Vagina (tissue), 2 donors: Measurements from ENCODE around the gene NKPD1. TPM values are rescaled to one million over a fixed set of nuclear protein-coding genes. Genes with fewer than 3 reads are reported as not detected.
A peak's percentile ranks its signal among the peaks of the same experiment; 100 is the strongest.

Experiments
- DNase-seq, 2 donors: peaks; one replicate each; pipeline ENCODE4 v3.0.0-alpha.2; 2017; ENCODE audit errors: extremely low spot score in 2 of 2
- H3K27ac ChIP-seq: fragments of 200-600 bp; sonication (generic); one replicate; pipeline ENCODE4 v1.5.1; 2019
- H3K27me3 ChIP-seq: fragments of 200-600 bp; sonication (generic); one replicate; pipeline ENCODE4 v1.5.1; 2019
- H3K36me3 ChIP-seq, 2 donors: fragments of 200-600 bp; sonication (generic); one replicate each; pipeline ENCODE4 v1.5.1; 2017 to 2019
- H3K4me1 ChIP-seq: fragments of 200-600 bp; sonication (generic); one replicate; pipeline ENCODE4 v1.5.1; 2019
- H3K4me3 ChIP-seq, 2 donors: fragments of 200-600 bp; sonication (generic); 1 replicate in 1 of 2; 2 replicates in 1 of 2; pipeline ENCODE4 v1.5.1; 2016 to 2019
- H3K9me3 ChIP-seq: fragments of 200-600 bp; sonication (generic); one replicate; pipeline ENCODE4 v1.5.1; 2019
- CTCF ChIP-seq, 3 experiments: fragments of 450-650 bp in 2 of 3; fragments of 200-600 bp in 1 of 3; sonication (generic) in 1 of 3; IDR thresholded peaks; one replicate each; pipeline ENCODE4 v1.5.1; 2017 to 2019; ENCODE audit warnings: antibody characterized with exemption in 3 of 3, mild to moderate bottlenecking in 2 of 3, moderate library complexity in 2 of 3
- POLR2A ChIP-seq, 2 donors: fragments of 450-650 bp; IDR thresholded peaks; one replicate each; pipeline ENCODE4 v1.6.1; 2017; ENCODE audit warnings: antibody characterized with exemption in 2 of 2, mild to moderate bottlenecking in 2 of 2, moderate library complexity in 2 of 2
- POLR2AphosphoS5 ChIP-seq, 2 donors: sonication (generic); formaldehyde crosslinking; IDR thresholded peaks; one replicate each; pipeline ENCODE4 v1.9.0; 2017; ENCODE audit warnings: antibody characterized with exemption in 2 of 2, mild to moderate bottlenecking in 2 of 2, low read depth in 1 of 2; ENCODE audit not compliant: insufficient read depth in 1 of 2
- intact Hi-C: fragments of 100-400 bp; cut with DNase I; formaldehyde crosslinking; loops from one replicate; pipeline ENCODE4 v1.15.1; 2023
- total RNA-seq: library from RNA; depleted of rRNA; stranded (reverse); fragments of >200 nt; gene quantifications from one replicate; pipeline ENCODE4 v1.2.3, GENCODE V29; 2016

NKPD1 gene
- total RNA-seq, 1 donor from 2014 or later: 14.0 TPM

GRCh38 chr19:45163751-45164460 lies 3.1 kb upstream of the NKPD1 start:
- Histone ChIP-seq H3K4me1 (peaks cover 62% of the 10 kb centered on the region), H3K27ac (no peak overlapping the region), H3K4me3 (no peak overlapping the region), H3K9me3 (no peaks in the 10 kb centered on the region), H3K36me3 (no peaks in the 10 kb centered on the region), H3K27me3 (no peaks in the 10 kb centered on the region)
- TF ChIP-seq POLR2AphosphoS5 (IDR thresholded peaks at IDR 0.05; ENCODE audit: insufficient read depth in 1 of 2, low read depth in 1 of 2): no peak
- TF ChIP-seq CTCF (IDR thresholded peaks at IDR 0.05): no peak
- TF ChIP-seq POLR2A (IDR thresholded peaks at IDR 0.05): no peak
- intact Hi-C loops: no loop called here
- no peak for DNase-seq

- no peaks in the 10 kb centered on the region for H3K36me3 ChIP-seq
- peak overlapping the region; percentile 13 for H3K27ac ChIP-seq
- DNase-seq: no peak
- intact Hi-C loops: no loop called here
- no peaks in the 10 kb centered on the region for H3K27me3 ChIP-seq
- TF ChIP-seq POLR2AphosphoS5 (IDR thresholded peaks at IDR 0.05; ENCODE audit: insufficient read depth in 1 of 2, low read depth in 1 of 2) (no peak), POLR2A (IDR thresholded peaks at IDR 0.05) (no peak), CTCF (IDR thresholded peaks at IDR 0.05) (no peak)
- H3K4me1 ChIP-seq: peaks cover 62% of the 10 kb centered on the region
- H3K9me3 ChIP-seq: no peaks in the 10 kb centered on the region
- H3K4me3 ChIP-seq: no peak overlapping the region
Measured at GRCh38 chr19:45163156-45163555, 2.4 kb upstream of the NKPD1 start.

- Histone ChIP-seq H3K9me3 (no peaks in the 10 kb centered on the region), H3K27ac (peak overlapping the region; percentile 59), H3K4me1 (peaks cover 62% of the 10 kb centered on the region), H3K4me3 (peak overlapping the region in 1 of 2 donors; percentile 30), H3K36me3 (no peaks in the 10 kb centered on the region), H3K27me3 (no peaks in the 10 kb centered on the region)
- DNase-seq: no peak
- intact Hi-C loops: no loop called here
- no peak for TF ChIP-seq POLR2AphosphoS5 (IDR thresholded peaks at IDR 0.05; ENCODE audit: insufficient read depth in 1 of 2, low read depth in 1 of 2)
- TF ChIP-seq CTCF (IDR thresholded peaks at IDR 0.05): no peak
- TF ChIP-seq POLR2A (IDR thresholded peaks at IDR 0.05): no peak
Measured at GRCh38 chr19:45162608-45163143, 1.9 kb upstream of the NKPD1 start.

- Histone ChIP-seq H3K36me3 (no peaks in the 10 kb centered on the region), H3K9me3 (no peaks in the 10 kb centered on the region), H3K27me3 (no peaks in the 10 kb centered on the region), H3K27ac (peak overlapping the region; percentile 59), H3K4me3 (peak overlapping the region in 1 of 2 donors; percentile 30), H3K4me1 (peaks cover 62% of the 10 kb centered on the region)
- DNase-seq: no peak
- intact Hi-C loops: no loop called here
- no peak for TF ChIP-seq POLR2A (IDR thresholded peaks at IDR 0.05)
- no peak for TF ChIP-seq CTCF (IDR thresholded peaks at IDR 0.05)
- no peak for TF ChIP-seq POLR2AphosphoS5 (IDR thresholded peaks at IDR 0.05; ENCODE audit: insufficient read depth in 1 of 2, low read depth in 1 of 2)
Measured at GRCh38 chr19:45161738-45162607, 1.2 kb upstream of the NKPD1 start.
